K562 (cell line): ENCODE measurements around the gene GUK1. TPM values are rescaled to one million over a fixed set of nuclear protein-coding genes. Genes with fewer than 3 reads are reported as not detected.

Experiments used
- ATF4 ChIP-seq: fragments of 450-650 bp; formaldehyde crosslinking; IDR thresholded peaks from 2 replicates; pipeline ENCODE4 v1.4.0; 2022; ENCODE audit warnings: mild to moderate bottlenecking, moderate library complexity
- BHLHE40 ChIP-seq: IDR thresholded peaks from 2 replicates; pipeline ENCODE4 v1.6.1; 2011; ENCODE audit warnings: low read length, improper control_type of control experiment
- ELF1 ChIP-seq: fragments of 200-800 bp; sonication (Bioruptor generic); IDR thresholded peaks from 2 replicates; pipeline ENCODE4 v1.6.1; 2016; ENCODE audit warnings: missing genetic modification characterization, missing compliant biosample characterization
- GABPB2 ChIP-seq: fragments of 250-450 bp; sonication (Bioruptor Pico); conservative IDR thresholded peaks from 2 replicates; pipeline ENCODE4 v1.5.1; 2021; ENCODE audit warnings: mild to moderate bottlenecking
- KLF1 ChIP-seq: fragments of 450-650 bp; IDR thresholded peaks from 2 replicates; pipeline ENCODE4 v1.6.1; 2016; ENCODE audit warnings: missing genetic modification characterization, missing compliant biosample characterization
- LCOR ChIP-seq: sonication (generic); formaldehyde crosslinking; IDR thresholded peaks from 2 replicates; pipeline ENCODE4 v1.8.0; 2022; ENCODE audit warnings: mild to moderate bottlenecking, missing genetic modification reagents
- MEIS2 ChIP-seq: fragments of 450-650 bp; IDR thresholded peaks from 2 replicates; pipeline ENCODE4 v1.6.1; 2014; ENCODE audit warnings: mild to moderate bottlenecking; ENCODE audit not compliant: partially characterized antibody
- NKRF ChIP-seq: fragments of 450-650 bp; IDR thresholded peaks from 2 replicates; pipeline ENCODE4 v1.6.1; 2016; ENCODE audit warnings: borderline replicate concordance
- NR0B1 ChIP-seq: fragments of 450-650 bp; IDR thresholded peaks from one replicate; pipeline ENCODE4 v1.6.1; 2018; ENCODE audit warnings: mild to moderate bottlenecking, moderate library complexity; ENCODE audit not compliant: partially characterized antibody
- PTRF ChIP-seq: fragments of 450-650 bp; IDR thresholded peaks from 2 replicates; pipeline ENCODE4 v1.6.1; 2016; ENCODE audit warnings: mild to moderate bottlenecking, missing genetic modification characterization, missing compliant biosample characterization
- RAD21 ChIP-seq, 2 experiments: fragments of 250-450 bp in 1 of 2; fragments of 450-650 bp in 1 of 2; sonication (Bioruptor Pico) in 1 of 2; formaldehyde crosslinking in 1 of 2; IDR thresholded peaks in 1 of 2; conservative IDR thresholded peaks in 1 of 2; 2 replicates each; pipeline versions ENCODE4 v1.4.0 to v1.8.0; 2020 to 2022; ENCODE audit warnings: mild to moderate bottlenecking in 2 of 2, moderate library complexity in 1 of 2
- SMAD4 ChIP-seq: fragments of 250-450 bp; sonication (Bioruptor Pico); conservative IDR thresholded peaks from 2 replicates; pipeline ENCODE4 v1.8.0; 2021; ENCODE audit warnings: inconsistent platforms, mild to moderate bottlenecking, moderate library complexity
- SMARCB1 ChIP-seq: IDR thresholded peaks from 2 replicates; pipeline ENCODE4 v1.6.1; 2011; ENCODE audit warnings: improper control_type of control experiment, low read depth; ENCODE audit not compliant: insufficient read length
- YY1 ChIP-seq, 3 experiments: IDR thresholded peaks; 2 replicates each; pipeline ENCODE4 v1.6.1; 2011; ENCODE audit warnings: low read length in 2 of 3, mild to moderate bottlenecking in 2 of 3, moderate library complexity in 2 of 3, borderline replicate concordance in 1 of 3, control low read depth in 1 of 3, low read depth in 1 of 3; ENCODE audit not compliant: insufficient read depth in 3 of 3, insufficient replicate concordance in 2 of 3, control insufficient read depth in 1 of 3, insufficient read length in 1 of 3; ENCODE audit errors: extremely low read depth in 1 of 3
- ZNF408 ChIP-seq: fragments of 250-450 bp; sonication (Bioruptor Pico); IDR thresholded peaks from 2 replicates; pipeline ENCODE4 v1.4.0; 2020; ENCODE audit warnings: low read depth, mild to moderate bottlenecking, moderate library complexity
- polyA plus RNA-seq, 8 experiments: library from polyadenylated mRNA; depleted of rRNA in 4 of 8; stranded (reverse) in 5 of 8; unstranded in 3 of 8; fragments of >200 nt; fragmentation: Nextera tagmentation in 2 of 8; fragmentation: Illumina TruSeq in 1 of 8; extraction: Ambion mirVana in 2 of 8; extraction: Trizol in 1 of 8; gene quantifications; 2 replicates each; pipeline versions ENCODE4 v1.2.1 to v1.2.3, GENCODE V29; 2011 to 2014; ENCODE audit warnings: inconsistent platforms in 1 of 8, missing spikeins in 1 of 8
- total RNA-seq, 7 experiments: library from RNA; depleted of rRNA in 6 of 7; stranded (reverse); fragments of >200 nt in 6 of 7; fragmentation: Illumina TruSeq in 2 of 7; extraction: Trizol in 2 of 7; gene quantifications; 2 replicates each; pipeline versions ENCODE4 v1.2.1 to v1.2.3, GENCODE V29; 2011 to 2021; ENCODE audit warnings: low replicate concordance in 1 of 7
- TF ChIP-seq, protein P1 (sequence below), 2 experiments: fragments of 450-650 bp; conservative IDR thresholded peaks; 2 replicates each; pipeline ENCODE4 v1.6.1; 2017; ENCODE audit warnings: mild to moderate bottlenecking in 2 of 2, moderate library complexity in 2 of 2

GUK1 gene
- total and polyA plus RNA-seq, 9 of the 15 experiments (the other 6 are each of a cell fraction or from before 2014, with no cell fraction given) = 7.0 to 331 (median 132) TPM

DNA sequence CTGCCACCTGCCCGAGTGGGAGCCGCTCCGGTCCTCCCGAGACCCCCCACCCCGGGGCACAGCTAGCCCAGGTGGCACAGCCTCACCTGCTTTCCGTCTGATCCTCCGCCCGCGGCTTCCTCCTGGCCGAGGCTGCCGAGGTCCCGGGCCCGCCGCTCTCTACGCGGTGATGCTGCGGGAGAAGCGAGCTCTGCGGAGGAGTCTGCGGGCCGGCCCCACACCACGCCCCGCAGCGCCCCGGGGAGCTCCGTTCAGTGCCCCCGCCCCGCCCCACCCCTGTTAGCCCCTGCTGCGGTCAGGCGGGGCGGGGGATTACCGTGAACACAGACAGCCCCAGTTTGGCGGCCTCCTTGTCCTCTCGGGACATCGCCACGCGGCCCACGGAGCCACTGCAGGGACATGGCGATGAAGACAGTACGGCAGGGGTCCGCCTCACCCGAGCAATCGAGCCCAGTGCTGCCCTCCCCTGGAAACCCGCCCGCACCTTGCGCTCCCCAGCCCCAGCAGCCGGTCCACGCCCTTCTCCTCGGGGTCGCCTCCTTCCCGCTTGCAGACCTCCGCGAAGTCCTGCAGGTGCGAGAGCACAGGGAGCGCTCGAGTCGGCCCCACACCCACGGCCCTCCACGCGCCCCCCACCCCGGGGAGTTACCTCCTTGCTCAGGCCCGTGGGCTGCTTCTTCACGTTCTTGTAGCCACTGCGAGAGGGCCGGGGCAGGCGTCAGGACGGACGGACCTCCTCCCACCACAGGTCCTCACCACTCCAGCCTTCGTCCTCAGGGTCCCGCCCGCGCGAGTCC lies 37.9 kb upstream of the GUK1 start (continued):
- TF ChIP-seq NKRF (peak; percentile 58; the same call in 1 of the 2 replicates), ZNF408 (no peak), MEIS2 (no peak), BHLHE40 (no peak), ELF1 (tag) (no peak), YY1 (IDR thresholded peaks at IDR 0.05; ENCODE audit: borderline replicate concordance in 1 of 3, control insufficient read depth in 1 of 3, extremely low read depth in 1 of 3, insufficient read depth in 3 of 3, insufficient read length in 1 of 3, insufficient replicate concordance in 2 of 3, low read depth in 1 of 3, low read length in 2 of 3) (peak in 1 of 3 experiments; percentile 20), PTRF (no peak), SMAD4 (CRISPR knock-in tag) (peak; percentile 60; the same call in 1 of the 2 replicates), RAD21 (CRISPR knock-in tag; conservative IDR thresholded peaks at IDR 0.05 in 1 of 2, IDR thresholded peaks at IDR 0.05 in 1 of 2) (peak; percentile 21 to 41; a peak in 3 of 4 replicates), GABPB2 (no peak), LCOR (CRISPR knock-in tag) (peak; percentile 49; the same call in 1 of the 2 replicates), KLF1 (tag) (peak; percentile 47; the same call in 1 of the 2 replicates), ATF4 (no peak), SMARCB1 (no peak), NR0B1 (no peak)
- TF ChIP-seq, protein P1, sequence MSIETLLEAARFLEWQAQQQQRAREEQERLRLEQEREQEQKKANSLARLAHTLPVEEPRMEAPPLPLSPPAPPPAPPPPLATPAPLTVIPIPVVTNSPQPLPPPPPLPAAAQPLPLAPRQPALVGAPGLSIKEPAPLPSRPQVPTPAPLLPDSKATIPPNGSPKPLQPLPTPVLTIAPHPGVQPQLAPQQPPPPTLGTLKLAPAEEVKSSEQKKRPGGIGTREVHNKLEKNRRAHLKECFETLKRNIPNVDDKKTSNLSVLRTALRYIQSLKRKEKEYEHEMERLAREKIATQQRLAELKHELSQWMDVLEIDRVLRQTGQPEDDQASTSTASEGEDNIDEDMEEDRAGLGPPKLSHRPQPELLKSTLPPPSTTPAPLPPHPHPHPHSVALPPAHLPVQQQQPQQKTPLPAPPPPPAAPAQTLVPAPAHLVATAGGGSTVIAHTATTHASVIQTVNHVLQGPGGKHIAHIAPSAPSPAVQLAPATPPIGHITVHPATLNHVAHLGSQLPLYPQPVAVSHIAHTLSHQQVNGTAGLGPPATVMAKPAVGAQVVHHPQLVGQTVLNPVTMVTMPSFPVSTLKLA (conservative IDR thresholded peaks at IDR 0.05) = peak; percentile 9 to 18; a peak in 2 of 4 replicates
